A673 (cell line): Measurements from ENCODE around the gene GRIK3. TPM values are rescaled to one million over a fixed set of nuclear protein-coding genes. Genes with fewer than 3 reads are reported as not detected.

ENCODE experiments used
- BruUV-seq: library from RNA; stranded (reverse); fragments of 400-500 nt; replicated peaks from 2 replicates; lab custom pipeline; 2021; lab: Mats Ljungman, UMichigan
- CTCF ChIA-PET: fragments of 300-600 bp; sonication (Branson Sonifier 250); formaldehyde crosslinking; loops from one replicate; lab custom pipeline; 2022; ENCODE audit warnings: antibody characterized with exemption; lab: Charles Lee
- POLR2A ChIA-PET: fragments of 300-600 bp; sonication (Branson Sonifier 250); formaldehyde crosslinking; loops from one replicate; lab custom pipeline; 2022; ENCODE audit warnings: antibody characterized with exemption; ENCODE audit not compliant: low non-redundant PET; lab: Charles Lee
- DNase-seq: peaks from one replicate; pipeline ENCODE4 v3.0.0-alpha.2; 2015; ENCODE audit warnings: low spot score
- H3K27ac ChIP-seq: fragments of 200-600 bp; sonication (generic); 2 replicates; pipeline ENCODE4 v1.5.1; 2016; ENCODE audit warnings: mixed run types, low read depth, mild to moderate bottlenecking, mixed read lengths, antibody characterized with exemption, low read length; ENCODE audit not compliant: poor library complexity, severe bottlenecking
- H3K27me3 ChIP-seq: fragments of 200-600 bp; sonication (generic); replicated peaks from 2 replicates; pipeline ENCODE4 v1.6.1; 2017; ENCODE audit warnings: mixed run types, low read depth, mild to moderate bottlenecking, mixed read lengths, antibody characterized with exemption, low read length; ENCODE audit not compliant: insufficient read depth, poor library complexity
- H3K36me3 ChIP-seq: fragments of 200-600 bp; sonication (generic); 2 replicates; pipeline ENCODE4 v1.6.1; 2016; ENCODE audit warnings: mixed run types, mild to moderate bottlenecking, mixed read lengths, antibody characterized with exemption, low read length; ENCODE audit not compliant: insufficient read depth, poor library complexity, severe bottlenecking
- H3K4me1 ChIP-seq: fragments of 200-600 bp; sonication (generic); 2 replicates; pipeline ENCODE4 v1.6.1; 2017; ENCODE audit warnings: mixed run types, mild to moderate bottlenecking, mixed read lengths, antibody characterized with exemption, low read length; ENCODE audit not compliant: insufficient read depth, poor library complexity, severe bottlenecking
- H3K4me3 ChIP-seq: fragments of 200-600 bp; sonication (generic); 2 replicates; pipeline ENCODE4 v1.5.1; 2016; ENCODE audit warnings: low read depth, mixed run types, mild to moderate bottlenecking, mixed read lengths, low read length; ENCODE audit not compliant: poor library complexity, severe bottlenecking
- H3K9me3 ChIP-seq: fragments of 200-600 bp; sonication (generic); 2 replicates; pipeline ENCODE4 v1.6.1; 2016; ENCODE audit warnings: mixed run types, low read depth, mild to moderate bottlenecking, mixed read lengths, antibody characterized with exemption, low read length; ENCODE audit not compliant: poor library complexity, severe bottlenecking
- CTCF ChIP-seq: fragments of 300-800, 200-600 bp; sonication (generic); conservative IDR thresholded peaks from 2 replicates; pipeline ENCODE4 v1.5.1; 2017; ENCODE audit warnings: low read depth, mild to moderate bottlenecking, antibody characterized with exemption, low read length, moderate library complexity, mixed read lengths
- EZH2 ChIP-seq: fragments of 200-600 bp; sonication (generic); IDR thresholded peaks from 2 replicates; pipeline ENCODE4 v1.6.1; 2017; ENCODE audit warnings: borderline replicate concordance, low read depth, mild to moderate bottlenecking, mixed read lengths, antibody characterized with exemption, low read length; ENCODE audit not compliant: poor library complexity, severe bottlenecking
- intact Hi-C: fragments of 100-400 bp; cut with micrococcal nuclease; formaldehyde crosslinking; loops from one replicate; pipeline ENCODE4 v1.10.0; 2022; ENCODE audit not compliant: unreplicated experiment
- total RNA-seq: library from RNA; stranded (reverse); gene quantifications from 2 replicates; pipeline ENCODE4 v1.2.3, GENCODE V29; 2021

Gene GRIK3
- total RNA-seq, 1 experiment from 2014 or later, result 0.17 TPM

DNA sequence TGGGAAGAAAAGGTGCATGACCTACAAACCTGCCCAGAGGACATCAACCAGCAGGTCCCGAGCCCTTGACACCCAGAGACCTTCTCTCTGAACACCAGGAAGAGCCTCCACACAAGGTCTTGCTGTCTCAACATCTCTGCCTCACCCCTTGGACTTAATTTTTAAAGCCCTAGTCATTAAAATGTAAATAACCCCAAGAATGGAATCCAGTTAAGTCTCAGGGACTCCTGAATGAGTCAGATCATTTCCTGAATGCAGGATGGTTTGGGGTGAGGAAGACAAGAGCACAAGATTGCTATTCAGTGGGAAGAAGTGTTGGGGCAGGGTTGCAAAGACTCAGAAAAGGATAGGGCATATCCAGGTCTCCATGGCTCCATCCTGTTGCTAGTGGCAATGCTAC is 17.8 kb upstream of the GRIK3 start:
- TF ChIP-seq EZH2 (no peak), CTCF (no peak)
- H3K9me3 ChIP-seq, result no peaks in the 10 kb centered on the region
- ChIA-PET CTCF (no interaction called here), POLR2A (no interaction called here)
- no peaks in the 10 kb centered on the region for H3K27me3 ChIP-seq
- H3K4me3 ChIP-seq, result no peak overlapping the region
- no peaks in the 10 kb centered on the region for H3K4me1 ChIP-seq
- no peak for DNase-seq
- intact Hi-C loops, result no loop called here
- H3K27ac ChIP-seq, result no peak overlapping the region
- no peaks in the 10 kb centered on the region for H3K36me3 ChIP-seq
- no TSS peak for BruUV-seq

GRCh38 chr1:37051346-37051745 is 17.0 kb upstream of the GRIK3 start:
- ChIA-PET CTCF (no interaction called here), POLR2A (no interaction called here)
- Histone ChIP-seq H3K4me3 (no peak overlapping the region), H3K27ac (no peak overlapping the region), H3K27me3 (no peaks in the 10 kb centered on the region), H3K36me3 (no peaks in the 10 kb centered on the region), H3K9me3 (no peaks in the 10 kb centered on the region), H3K4me1 (no peaks in the 10 kb centered on the region)
- intact Hi-C loops, result no loop called here
- DNase-seq, result no peak
- TF ChIP-seq EZH2, result no peak
- no peak for TF ChIP-seq CTCF
- BruUV-seq, result no TSS peak

GRCh38 chr1:37047542-37047941 is 13.2 kb upstream of the GRIK3 start:
- Histone ChIP-seq H3K27me3 (peaks cover 24% of the 10 kb centered on the region), H3K9me3 (no peaks in the 10 kb centered on the region), H3K4me3 (no peak overlapping the region), H3K36me3 (no peaks in the 10 kb centered on the region), H3K4me1 (no peaks in the 10 kb centered on the region), H3K27ac (no peak overlapping the region)
- BruUV-seq, result no TSS peak
- no peak for DNase-seq
- intact Hi-C loops, result no loop called here
- TF ChIP-seq EZH2, result no peak
- no peak for TF ChIP-seq CTCF
- ChIA-PET CTCF (no interaction called here), POLR2A (no interaction called here)
